Activated gamma-delta T cell treated with Interleukin-2 at 50 U/mL for 16 hours (primary cell): Measurements from ENCODE around the gene CEACAM1.
"Not testable (repeated sequence)": the region's sequence is repeated elsewhere in the genome, so short reads cannot be mapped to it uniquely, and the experiment has no call there.

Experiments
- DNase-seq: peaks from one replicate; pipeline ENCODE4 v3.0.0-alpha.2; 2020

Gene CEACAM1

DNA sequence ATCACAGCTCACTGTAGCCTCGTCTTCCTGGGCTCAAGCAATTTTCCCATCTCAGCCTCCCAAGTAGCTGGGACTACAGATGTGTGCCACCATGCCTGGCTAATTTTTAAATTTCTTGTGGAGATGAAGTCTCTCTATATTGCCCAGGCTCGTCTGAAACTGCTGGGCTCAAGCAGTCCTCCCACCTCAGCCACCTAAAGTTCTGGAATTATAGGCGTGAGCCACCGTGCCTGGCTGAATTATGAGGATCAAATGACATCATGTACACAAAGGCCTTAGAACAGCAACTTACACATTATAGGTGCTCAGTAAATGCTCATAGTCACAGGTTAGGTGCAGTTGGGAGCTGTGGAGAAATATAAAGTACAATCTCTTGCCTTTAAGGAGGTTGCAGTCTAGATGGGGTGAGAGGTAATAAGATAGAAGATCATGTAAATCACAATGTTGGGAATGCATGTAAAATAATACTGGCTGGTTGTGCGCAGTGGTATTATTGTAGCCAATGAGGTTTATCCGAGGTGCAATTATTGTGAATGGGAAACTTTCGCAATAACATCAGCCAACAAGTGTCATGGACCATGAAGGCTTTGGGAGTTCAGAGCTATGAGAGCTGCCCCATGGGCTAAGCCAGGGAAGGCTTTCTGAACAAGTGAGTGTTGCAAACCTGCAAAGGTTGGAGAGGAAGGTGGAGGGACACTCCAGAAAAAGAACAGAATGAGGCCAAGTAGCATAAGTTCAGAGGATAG lies 55.7 kb downstream of the CEACAM1 start:
- DNase-seq = no peak

DNA sequence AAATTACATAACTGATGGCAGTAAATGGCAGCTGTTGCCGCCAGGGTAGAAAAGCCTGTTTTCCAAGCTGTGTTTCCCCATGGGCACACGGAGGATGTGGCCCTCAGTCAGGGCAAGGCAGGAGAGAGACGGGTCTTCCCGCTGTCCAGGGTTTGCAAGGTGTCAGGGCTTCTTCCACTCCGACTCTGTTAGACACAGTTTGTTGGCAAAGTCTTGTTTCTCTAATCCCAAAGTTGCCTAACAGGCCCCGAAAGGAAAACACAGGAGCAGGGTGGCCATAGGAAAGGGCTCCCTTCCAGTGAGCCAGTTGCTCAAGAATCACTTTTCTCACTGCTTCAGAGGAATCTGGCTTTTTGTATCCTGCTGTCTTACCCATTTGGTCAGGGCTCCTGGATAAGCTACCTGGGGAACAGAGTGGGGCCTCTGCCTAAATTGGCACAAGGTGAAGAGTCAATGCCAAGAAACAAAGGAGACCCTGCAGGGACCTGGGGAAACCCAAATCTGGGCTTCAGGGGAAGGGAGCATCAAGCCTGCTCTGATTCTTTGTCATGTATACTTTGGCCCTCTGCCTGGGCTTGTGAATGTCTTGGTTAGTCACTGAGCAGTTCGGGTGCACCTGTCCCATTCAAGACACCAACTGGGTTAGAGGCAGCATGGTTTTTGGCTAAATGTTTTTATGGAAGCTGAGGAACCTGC lies 56.6 kb downstream of the CEACAM1 start:
- DNase-seq = no peak

DNA sequence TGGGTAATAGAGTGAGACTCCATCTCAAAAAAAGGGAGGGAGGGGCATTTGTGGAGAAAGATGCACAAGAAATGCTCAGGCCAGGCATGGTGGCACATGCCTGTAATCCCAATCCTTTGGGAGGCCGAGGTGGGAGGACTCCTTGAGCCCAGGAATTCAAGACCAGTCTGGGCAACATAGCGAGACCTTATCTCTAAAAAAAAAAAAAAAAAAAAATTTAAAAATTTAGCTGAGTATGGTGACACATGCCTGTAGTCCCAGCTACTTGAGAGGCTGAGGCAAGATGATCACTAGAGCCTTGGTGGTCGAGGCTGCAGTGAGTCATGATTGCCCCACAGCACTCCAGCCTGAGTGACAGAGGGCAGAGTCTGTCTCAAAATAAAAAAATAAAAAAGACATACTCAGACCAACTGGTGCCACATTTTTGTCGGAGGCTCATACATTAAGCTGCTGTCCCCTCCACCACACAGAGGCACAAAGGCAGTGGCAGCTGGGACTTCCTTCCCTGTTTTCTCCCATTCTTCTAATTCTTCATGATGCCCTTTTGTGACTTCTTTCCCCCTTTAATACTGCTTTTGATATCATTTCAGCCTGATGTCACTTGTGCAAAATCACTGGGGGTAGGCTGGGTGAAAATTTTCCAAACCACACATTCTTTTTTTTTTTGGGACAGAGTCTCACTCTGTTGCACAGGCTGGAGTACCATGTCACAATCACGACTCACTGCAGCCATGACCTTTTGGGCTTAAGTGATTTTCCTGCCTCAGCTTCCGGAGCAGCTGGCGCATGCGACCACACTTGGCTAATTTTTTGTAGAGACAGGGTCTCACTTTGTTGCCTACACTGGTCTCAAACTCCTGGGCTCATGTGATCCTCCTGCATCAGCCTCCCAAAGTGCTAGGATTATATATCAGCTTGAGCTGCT lies 58.7 kb downstream of the CEACAM1 start:
- no peak for DNase-seq

GRCh38 chr19:42468273-42468796 lies 59.9 kb downstream of the CEACAM1 start:
- DNase-seq = no peak

DNA sequence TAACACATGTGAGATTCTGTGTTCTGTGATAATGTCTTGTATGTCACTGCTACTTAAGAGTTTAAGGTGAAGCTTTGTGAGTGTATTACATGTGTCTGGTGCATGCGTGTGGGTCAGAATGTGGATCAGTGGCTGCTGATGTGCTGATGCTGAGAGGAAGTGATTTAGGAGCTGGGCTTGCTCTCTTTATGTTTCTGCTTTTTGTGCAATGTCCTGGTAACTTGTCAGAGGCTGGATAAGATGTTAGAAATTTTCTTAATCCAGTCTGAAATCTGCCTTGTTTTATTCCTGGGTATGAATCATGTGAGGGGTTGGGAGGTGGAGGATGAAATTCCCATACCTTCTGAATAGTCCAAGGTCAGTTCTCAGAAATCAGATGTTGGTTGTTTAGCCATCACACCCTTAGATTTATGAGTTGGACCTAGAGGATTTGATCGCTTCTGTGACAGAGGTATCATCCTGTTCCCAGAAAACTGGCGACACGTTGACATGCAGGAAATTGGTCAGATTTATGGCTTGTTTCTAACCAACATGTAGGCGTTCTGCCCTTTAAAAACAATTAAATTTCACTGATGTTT lies 61.0 kb downstream of the CEACAM1 start:
- no peak for DNase-seq

DNA sequence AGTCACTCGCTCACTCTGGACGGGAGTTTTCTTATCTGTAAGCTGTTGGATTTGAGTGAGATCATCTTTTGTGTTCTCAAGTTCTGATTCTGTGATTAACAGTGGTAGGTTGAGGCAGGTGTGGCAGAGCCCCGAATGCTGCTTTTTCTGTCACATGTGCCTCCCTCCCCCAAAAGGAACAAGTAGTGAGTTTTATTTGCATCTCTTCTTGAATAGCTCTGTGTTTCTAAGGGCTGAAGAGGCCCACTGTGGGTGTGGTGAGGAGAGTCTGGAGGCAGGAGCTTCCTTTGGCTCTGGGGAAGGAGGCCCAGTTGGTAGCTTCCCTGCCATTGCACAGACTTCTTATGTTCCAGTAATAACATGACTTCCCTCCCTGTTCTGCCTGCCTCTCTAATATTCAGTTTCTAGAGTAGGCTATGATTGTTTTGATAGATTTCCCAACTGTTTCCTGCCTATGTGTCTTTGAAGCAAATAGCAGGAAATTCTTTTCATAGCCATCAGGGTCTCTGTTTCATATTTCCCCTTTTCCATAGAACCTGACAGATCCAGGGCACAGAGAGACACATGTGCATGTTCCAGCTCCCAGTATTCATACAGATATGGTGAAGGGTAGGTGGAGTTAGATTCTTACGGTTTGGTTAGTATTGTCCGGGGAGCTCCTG lies 61.6 kb downstream of the CEACAM1 start:
- DNase-seq = no peak

DNA sequence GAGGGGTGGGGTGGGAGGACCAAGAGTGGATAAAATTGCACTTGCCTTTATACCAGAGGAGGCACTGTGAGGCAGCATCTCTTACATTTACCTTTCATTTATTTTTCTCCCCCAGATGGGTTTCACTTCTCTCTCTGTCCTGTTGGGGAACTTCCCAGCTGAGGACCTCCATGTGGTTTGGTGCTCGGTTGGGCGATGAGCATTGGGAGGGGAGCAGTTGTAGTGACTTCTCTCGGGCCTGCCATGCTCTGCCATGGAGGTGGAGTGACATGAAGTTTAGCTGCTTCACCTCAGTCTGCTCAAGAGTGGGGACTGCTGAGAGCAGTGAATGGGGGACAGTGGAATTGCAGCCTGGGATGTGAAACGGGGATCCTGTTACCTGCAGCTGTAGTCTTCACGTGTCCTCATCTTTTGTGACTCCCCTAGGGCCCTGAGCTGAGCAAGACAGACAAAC lies 62.4 kb downstream of the CEACAM1 start:
- DNase-seq = no peak

- no peak for DNase-seq
These were observed 66.5 kb downstream of the CEACAM1 start for GRCh38 chr19:42461700-42462324.

- DNase-seq = not testable (repeated sequence)
These were observed 67.0 kb downstream of the CEACAM1 start for GRCh38 chr19:42461231-42461630.

GRCh38 chr19:42459926-42460325 lies 68.4 kb downstream of the CEACAM1 start:
- DNase-seq = no peak
